HG03442 (cell line): ENCODE data around the gene RAB39A.
A peak's percentile ranks its signal among the peaks of the same experiment; 100 is the strongest.

Source experiments
- ATAC-seq: cut with Tn5 transposase; IDR thresholded peaks from one replicate; pipeline ENCODE4 v1.9.1; 2021; ENCODE audit warnings: mild to moderate bottlenecking, moderate library complexity; ENCODE audit not compliant: unreplicated experiment

RAB39A gene

DNA sequence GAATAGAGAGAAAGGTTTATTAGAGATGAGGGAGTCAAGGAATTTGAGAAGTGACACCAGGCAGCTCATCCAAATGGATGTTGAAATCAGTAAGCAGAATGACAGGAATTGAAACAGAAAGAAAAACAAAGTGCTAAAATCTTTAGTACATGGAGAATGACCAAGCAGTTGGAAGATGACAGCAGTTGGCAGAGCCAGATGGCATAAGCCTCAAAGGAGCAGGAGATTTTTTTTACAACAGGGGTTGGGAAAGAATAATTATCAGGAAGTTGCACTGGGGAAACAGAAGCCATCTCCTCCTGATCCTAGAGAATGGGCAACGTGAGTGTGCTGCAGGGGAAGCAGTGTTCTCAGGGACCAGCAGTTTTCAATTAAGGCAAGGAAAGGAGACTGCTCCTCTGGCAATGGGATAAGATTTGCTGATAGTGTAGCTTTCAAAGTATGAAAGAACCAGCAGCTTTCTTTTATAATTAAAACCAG lies 28.9 kb downstream of the RAB39A start:
- ATAC-seq = no peak

DNA sequence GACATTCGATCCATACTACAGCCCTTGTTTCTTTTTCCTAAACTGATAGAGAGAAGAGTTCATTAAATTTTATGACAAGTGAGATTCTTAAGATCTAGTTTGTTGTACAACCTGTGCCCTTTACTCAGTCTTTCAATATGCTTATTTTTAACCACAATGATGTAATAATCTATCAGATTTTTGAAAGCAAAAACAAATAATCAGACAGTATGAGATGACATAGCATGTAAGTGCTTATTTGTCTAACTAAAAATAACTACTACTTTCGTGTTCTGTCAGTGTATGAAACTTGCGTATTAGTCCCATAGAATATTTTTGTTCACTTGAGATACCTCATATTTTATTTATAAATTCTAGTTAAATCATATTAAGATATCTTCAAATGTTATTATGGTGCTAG lies 33.2 kb downstream of the RAB39A start:
- ATAC-seq = no peak

DNA sequence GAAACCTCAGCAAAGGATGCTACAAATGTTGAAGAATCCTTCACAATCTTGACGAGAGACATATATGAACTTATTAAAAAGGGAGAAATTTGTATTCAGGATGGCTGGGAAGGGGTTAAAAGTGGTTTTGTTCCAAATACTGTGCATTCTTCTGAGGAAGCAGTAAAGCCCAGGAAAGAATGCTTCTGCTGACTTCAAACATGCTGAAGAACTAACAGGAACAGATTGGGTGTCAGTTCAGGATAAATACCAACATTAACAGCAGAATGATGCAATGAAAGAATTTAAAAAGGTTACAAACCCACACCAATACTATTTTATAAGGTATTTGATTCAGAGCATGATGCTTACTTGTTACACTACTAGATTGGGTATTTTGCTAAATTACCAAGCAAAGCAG lies 33.9 kb downstream of the RAB39A start:
- no peak for ATAC-seq

DNA sequence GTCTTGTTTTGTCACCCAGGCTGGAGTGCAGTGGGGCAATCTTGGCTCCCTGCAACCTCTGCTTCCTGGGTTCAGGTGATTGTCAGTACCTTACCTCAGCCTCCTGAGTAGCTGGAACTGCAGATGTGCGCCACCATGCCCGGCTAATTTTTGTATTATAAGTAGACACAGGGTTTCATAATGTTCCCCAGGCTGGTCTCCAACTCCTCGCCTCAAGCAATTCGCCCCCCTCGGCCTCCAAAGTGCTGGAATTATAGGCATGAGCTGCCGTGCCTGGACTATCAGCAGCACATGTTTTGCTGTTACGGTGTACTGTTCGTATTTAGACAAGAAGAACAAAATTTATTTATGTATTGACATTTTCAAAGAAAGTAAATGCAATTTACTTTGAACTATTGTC lies 34.8 kb downstream of the RAB39A start:
- no peak for ATAC-seq

DNA sequence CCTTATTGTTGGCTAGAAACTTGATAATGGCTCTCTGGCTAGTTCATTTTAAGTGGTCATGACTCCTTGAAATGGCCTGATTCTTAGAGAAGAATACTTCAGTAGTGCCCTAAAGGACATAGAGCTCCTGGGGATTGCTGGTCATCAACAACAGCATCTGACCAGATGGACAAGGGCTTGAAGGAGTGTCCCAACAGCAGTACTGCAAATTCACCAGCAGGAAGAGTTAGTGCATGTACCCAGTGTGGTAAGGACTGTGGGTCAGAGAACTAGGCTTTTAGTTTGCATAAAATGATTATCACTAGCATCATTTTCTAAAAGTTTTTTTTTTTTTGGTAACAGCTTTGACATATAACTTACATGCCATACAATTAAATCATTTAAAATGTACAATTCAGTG lies 41.0 kb downstream of the RAB39A start:
- no peak for ATAC-seq

DNA sequence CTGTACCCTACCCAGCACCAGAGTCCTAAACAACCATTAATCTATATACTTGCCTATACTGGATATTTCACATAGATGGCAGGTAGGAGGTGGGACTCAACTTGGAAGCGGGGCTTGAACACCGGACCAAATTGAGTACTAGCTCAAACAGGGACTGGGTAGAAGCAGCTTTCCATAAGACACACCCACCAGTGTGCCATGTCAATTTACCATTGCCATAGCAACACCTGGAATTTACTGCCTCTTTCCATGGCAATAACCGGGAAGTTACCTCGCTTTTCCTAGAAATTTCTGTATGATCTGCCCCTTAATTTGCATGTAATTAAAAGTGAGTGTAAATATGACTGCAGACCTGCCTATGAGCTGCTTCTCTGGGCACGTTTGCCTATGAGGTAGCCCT lies 41.8 kb downstream of the RAB39A start:
- ATAC-seq = no peak

DNA sequence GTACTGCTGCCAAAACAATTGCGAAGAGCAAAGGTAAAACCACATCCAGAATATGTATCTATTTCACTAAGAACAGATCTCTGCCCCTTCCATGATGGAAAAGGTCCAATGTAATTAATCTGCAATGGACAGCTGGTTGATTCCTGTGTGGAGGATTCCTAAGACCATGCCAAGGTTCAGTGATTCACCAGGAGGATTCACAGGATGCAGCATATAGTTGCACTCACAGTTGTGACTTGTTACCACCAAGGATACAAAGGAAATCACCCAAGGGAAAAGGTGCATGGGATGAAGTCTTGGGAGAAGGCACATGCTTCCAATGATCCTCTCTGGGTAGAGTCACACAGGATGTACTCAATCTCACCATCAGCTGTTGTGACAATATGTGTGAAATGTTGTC lies 45.4 kb downstream of the RAB39A start:
- no peak for ATAC-seq

DNA sequence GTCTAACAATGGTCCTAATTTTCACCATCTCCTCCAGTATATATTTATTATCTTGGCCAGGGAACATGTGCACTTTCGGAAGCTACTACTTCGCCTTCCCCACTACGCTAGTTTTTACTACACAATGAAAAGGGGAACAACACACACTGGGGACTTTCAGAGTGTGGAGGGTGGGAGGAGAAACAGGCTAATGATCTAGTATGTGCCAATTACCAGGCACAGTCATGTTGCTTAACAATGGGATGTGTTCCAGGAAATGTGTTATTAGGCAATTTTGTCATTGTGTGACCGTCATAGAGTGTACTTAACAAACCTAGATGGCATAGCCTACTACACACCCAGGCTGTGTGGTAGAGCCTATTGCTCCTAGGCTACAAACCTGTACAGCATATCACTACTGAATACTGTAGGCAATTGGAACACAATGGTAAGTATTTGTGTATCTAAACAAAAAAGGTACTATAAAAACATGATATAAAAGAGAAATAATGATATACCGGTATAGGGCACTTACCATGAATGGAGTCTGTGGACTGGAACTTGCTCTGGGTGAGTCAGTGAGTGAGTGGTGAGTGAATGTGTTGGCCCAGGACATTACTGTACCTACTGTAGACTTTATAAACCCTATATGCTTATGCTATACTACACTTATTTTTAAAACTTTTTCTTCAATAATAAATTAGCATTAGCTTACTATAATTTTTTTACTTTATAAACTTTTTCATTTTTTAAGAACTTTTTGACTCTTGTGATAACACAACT lies 60.3 kb downstream of the RAB39A start:
- no peak for ATAC-seq

DNA sequence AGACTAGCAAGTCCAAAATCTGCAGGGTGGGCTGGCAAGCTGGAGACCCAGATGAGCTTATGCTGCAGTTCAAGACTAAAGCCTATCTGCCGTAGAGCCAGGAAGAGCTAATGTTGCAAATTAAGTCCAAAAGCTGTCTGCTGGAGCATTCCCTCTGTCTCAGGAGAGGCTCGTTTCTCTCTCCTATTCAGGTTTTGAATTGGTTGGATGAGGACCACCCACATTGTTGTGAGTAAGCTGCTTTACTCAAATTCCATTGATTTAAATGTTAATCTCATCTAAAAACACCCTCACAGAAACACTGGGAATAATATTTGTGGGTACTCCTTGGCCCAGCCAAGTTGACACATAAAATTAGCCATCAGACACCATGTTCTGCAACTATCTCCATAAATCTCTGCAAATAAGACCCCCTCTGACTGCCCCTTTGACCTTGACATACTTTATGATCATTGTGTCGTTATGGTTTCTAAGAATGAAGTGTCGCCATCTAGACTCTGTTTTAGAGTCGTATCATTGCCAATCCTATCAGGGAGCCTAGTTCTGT lies 63.7 kb downstream of the RAB39A start:
- ATAC-seq = no peak

DNA sequence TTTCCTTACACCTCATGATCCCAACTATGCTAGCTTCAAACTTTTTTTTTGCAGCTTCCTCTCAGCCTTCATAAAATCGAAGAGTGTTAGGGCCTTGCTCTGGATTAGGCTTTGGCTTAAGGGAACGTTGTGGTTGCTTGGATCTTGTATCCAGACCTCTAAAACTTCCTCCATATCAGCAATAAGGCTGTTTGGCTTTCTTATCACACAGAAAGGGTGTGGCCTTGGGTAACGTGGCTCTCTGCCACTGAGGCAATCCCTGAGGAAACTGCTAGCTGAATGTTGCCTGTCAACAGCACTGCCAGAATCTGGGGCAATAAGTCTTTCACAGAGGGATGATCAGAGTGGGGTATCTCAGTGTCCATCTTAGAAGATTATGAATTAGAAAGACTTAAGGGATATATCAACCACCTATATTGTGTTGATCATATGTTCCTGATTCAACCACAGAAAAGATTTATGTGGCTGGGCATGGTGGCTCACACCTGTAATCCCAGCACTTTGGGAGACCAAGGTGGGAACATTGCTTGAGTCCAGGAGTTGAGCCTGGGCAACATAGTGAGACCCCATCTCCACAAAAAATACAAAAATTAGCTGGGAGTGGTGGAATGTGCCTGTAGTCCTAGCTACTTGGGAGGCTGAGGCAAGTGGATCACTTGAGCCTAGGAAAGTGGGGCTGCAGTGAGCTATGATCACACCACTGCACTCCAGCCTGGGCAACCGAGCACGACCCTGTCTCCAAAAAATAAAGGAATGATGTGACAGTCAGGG lies 67.9 kb downstream of the RAB39A start:
- no peak for ATAC-seq

DNA sequence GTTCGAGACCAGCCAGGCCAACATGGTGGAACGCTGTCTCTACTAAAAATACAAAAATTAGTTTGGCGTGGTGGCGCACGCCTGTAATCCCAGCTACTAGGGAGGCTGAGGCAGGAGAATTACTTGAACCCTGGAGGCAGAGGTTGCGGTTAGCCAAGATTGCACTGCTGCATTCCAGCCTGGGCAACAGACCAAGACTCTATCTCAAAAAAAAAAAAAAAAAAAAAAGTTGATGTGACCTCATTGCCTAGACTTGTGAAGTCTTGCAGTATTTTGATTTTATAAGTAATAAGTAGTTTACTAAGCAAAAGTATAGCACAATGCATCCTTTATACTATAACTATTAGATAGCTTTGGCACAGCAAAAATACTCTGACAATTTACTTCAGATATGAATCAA lies 70.5 kb downstream of the RAB39A start:
- ATAC-seq = no peak

DNA sequence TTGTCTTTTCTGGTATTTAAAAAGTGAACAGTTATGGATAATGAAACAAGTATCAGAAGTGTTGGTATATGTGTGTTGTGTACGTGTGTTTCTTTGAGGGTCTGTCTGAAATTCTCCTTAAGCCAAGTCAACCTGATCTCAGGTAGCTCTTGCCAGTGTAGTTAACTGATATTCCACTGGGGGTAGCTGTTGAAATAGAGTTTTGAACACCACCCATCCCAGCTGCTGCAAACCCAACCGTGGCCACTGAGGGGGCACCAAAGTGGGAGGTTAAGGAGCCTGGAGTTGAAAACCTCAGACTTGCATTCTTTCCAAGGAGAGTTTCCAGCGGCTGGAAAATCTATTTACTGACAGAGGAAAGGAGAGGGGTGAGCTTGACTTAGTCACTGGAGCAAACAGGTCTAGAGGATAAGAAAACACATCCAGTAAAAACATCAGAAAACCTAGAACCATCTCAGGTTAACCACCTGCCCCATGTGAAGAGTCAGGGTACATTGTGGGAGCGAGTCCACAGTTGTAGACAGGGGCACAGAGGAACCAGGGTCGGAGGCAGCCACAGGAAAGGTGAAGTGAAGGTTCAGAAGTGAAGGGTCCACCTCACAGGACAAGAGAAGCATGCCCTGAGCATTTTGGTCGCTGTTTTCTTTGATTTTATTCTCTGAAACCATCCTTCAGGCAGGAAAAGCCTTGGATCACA lies 71.7 kb downstream of the RAB39A start:
- peak; percentile 91 for ATAC-seq

DNA sequence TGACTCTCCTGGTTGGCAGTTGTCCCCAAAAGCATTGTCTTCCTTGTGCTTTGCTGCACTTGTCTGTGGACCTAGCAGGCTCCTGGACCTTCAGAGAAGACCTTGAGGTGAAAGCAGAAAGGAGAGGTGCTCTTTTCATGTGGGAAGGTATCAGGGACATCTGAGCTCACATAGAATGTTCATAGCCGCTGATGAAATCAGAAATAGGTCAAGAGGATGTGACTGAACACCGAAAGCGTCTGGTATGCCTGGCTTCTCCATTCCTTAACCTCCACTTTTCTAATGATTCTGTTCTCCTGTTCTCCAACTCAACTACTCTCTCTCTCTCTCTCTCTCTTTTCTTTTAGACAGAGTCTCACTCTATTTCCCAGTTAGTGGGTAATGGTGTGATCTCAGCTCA lies 74.2 kb downstream of the RAB39A start:
- ATAC-seq = no peak

DNA sequence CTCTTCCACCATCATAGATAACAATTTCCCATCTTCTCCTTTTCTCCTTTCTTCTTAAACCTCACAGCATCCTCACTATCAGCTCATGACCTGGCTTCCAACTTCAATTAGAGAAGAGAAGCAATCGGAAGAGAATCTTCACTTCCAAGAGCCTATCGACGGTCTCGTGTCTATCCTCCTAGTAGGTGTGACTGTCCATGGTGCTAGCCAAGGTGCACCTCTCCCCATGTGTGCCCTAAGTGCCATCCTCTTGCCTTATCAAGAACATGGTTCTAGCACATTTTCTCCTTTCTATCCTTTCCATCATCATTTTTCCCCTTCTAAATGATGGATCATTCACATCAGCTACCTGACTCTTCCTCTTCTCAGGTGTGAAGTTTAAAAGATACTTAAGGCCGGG lies 75.4 kb downstream of the RAB39A start:
- no peak for ATAC-seq

DNA sequence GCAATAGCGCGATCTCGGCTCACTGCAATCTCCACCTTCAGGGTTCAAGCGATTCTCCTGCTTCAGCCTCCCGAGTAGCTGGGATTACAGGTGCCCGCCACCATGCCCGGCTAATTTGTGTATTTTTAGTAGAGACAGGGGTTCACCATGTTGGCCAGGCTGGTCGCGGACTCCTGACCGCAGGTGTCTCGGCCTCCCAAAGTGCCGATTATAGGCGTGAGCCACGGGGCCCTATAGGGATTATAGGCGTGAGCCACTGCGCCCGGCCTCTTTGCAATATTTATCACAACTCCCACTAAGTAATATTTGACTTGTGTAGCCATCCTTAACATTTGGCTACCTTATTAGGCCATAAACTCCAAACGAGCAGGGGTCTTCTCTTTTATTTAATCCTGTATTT lies 79.6 kb downstream of the RAB39A start:
- ATAC-seq = no peak

DNA sequence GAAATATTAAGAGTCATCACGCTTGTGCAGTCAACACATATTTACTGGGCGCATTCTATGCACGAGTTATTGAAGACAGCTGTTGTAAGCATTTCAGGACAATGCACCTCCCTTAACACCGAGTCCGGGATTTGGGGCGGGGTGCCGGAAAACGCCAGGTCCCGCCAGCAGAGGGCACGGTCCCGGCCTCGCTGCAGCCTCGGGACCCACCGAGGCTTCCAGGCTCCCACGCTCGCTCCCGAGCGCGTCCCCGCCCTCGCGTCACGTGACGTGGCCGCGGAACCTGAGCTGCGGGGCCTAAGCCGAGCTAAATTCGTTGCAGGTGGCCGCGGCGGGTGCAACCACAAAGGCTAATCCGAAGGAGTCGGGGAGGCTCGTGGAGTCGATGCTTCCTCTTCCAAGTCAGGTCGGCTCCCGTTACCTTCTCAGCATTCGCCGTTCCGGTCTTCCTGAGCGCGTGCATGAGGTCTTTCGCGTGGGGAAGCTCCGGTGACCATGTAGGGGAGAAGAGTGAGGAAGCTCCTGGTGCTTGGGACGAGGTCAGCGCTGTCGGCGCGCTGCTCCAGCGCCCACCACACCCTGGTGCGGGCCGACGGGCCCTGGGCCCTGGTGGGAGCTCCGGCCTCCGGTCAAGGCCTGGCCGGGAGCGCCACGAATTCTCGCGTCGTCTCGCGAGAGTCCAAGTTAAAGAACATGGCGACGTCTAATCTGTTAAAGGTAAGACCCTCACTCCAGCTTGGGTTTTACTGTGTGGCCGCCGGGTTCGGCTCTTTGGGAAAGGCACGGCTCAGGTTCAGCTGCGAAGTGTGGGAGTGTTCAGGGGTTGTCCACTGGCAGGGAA lies 80.6 kb downstream of the RAB39A start, which contains the start of gene CUL5:
CUL5 (plus strand) TSS at position 243 of the 841 bp plus-strand sequence; CDS start at position 694, 451 bp downstream.
- ATAC-seq = peak; percentile 83

DNA sequence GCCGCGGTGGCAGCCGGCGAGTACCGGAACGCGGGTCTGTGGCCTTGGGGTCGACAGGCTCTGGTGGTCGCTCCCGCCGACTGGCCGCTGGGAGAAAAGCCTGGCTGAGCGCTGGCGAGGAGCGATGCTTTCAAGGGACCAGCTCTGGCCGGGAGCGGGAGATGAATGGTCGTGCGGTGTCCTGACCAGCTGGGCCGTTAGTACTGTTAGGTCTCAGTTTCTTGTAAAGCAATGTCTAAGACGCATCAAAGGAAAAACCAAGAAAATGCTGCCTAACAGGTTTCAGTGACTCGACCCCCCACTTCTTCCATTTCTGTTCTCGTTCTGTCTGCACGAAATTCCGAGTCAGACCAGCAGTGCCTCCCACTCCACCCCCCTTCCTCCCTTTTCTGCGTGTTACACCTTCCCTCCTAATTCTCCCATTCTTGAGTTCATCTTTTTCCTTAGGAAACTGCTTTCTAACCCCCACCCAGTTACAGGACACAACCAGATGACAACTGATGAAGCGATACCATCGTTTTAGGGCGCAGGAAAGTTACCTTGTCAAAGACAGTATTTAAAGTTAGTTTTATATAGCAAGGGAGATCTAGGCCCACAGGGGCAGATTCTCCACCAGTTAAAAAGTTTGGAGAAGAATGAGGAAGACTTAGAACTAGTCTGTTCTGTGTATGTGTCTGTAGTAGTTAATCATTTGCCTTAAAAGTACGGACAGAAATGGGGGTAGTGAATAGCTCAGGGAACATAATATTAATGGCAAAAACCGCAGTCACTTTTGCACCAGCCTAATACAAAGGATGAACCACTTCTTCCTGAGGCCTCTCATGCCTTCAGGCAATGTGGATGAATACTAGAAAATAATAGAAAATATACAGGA lies 81.5 kb downstream of the RAB39A start:
- ATAC-seq = peak; percentile 13

DNA sequence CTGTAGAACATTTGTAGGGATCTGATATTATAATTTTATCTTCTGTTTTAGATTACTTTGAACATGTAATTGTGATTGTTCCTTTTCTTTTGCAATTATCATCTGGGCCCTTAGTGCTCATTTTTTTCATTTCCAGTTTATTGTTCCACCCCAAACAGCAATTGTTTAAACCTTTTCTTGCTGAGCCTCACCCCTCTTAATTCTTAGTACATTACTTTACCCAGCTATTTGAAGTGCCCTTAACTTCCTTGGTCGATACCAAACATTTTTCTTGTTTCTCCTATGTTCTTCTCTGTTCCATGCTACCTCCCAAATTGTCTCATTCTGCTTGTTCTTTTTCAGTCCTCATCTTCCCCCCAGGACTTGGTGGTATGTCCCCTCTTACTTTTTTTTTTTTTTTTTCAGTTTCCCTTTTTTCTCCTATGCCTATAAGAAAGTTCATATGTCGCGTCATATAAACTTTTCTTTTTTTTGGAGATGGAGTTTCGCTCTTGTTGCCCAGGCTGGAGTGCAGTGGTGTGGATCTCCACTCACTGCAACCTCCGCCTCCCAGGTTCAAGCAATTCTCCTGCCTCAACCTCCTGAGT lies 84.0 kb downstream of the RAB39A start:
- no peak for ATAC-seq
